ENCODE measurements around the gene ABT1. TPM values are rescaled to one million over a fixed set of nuclear protein-coding genes. Genes with fewer than 3 reads are reported as not detected.
A peak's percentile ranks its signal among the peaks of the same experiment; 100 is the strongest.

The ABT1 gene
- total RNA-seq, 1 donor from 2014 or later, result 25.5 TPM

- no peak for TF ChIP-seq CTCF (IDR thresholded peaks at IDR 0.05; ENCODE audit: unreplicated experiment)
- Mint-ChIP-seq H3K4me1 (ENCODE audit: low read depth) (peaks cover 2% of the 10 kb centered on the region), H3K27me3 (peaks cover 4% of the 10 kb centered on the region), H3K4me3 (ENCODE audit: low read depth) (peak overlapping the region; percentile 79), H3K9me3 (ENCODE audit: low read depth) (no peaks in the 10 kb centered on the region), H3K36me3 (ENCODE audit: insufficient read depth) (no peaks in the 10 kb centered on the region), H3K27ac (peak overlapping the region; percentile 99)
- no peak for DNase-seq (ENCODE audit: low spot score, unreplicated experiment)
Measured at GRCh38 chr6:26569433-26569764, 27.4 kb upstream of the ABT1 start.

- TF ChIP-seq CTCF (IDR thresholded peaks at IDR 0.05; ENCODE audit: unreplicated experiment), result no peak
- H3K4me3 Mint-ChIP-seq (ENCODE audit: low read depth), result no peak overlapping the region
- no peak overlapping the region for H3K27ac Mint-ChIP-seq
- no peak for DNase-seq (ENCODE audit: low spot score, unreplicated experiment)
- H3K36me3 Mint-ChIP-seq (ENCODE audit: insufficient read depth), result no peaks in the 10 kb centered on the region
- no peaks in the 10 kb centered on the region for H3K9me3 Mint-ChIP-seq (ENCODE audit: low read depth)
- peaks cover 5% of the 10 kb centered on the region for H3K27me3 Mint-ChIP-seq
- H3K4me1 Mint-ChIP-seq (ENCODE audit: low read depth), result peaks cover 2% of the 10 kb centered on the region
Measured at GRCh38 chr6:26570027-26570809, 26.5 kb upstream of the ABT1 start.

GRCh38 chr6:26571592-26572296 is 25.0 kb upstream of the ABT1 start:
- peaks cover 4% of the 10 kb centered on the region for H3K4me1 Mint-ChIP-seq (ENCODE audit: low read depth)
- H3K36me3 Mint-ChIP-seq (ENCODE audit: insufficient read depth), result no peaks in the 10 kb centered on the region
- no peaks in the 10 kb centered on the region for H3K9me3 Mint-ChIP-seq (ENCODE audit: low read depth)
- H3K27ac Mint-ChIP-seq, result peak overlapping the region; percentile 96
- no peak for DNase-seq (ENCODE audit: low spot score, unreplicated experiment)
- peak overlapping the region; percentile 86 for H3K4me3 Mint-ChIP-seq (ENCODE audit: low read depth)
- TF ChIP-seq CTCF (IDR thresholded peaks at IDR 0.05; ENCODE audit: unreplicated experiment), result no peak
- peaks cover 20% of the 10 kb centered on the region for H3K27me3 Mint-ChIP-seq

GRCh38 chr6:26575494-26575939 is 21.2 kb upstream of the ABT1 start:
- Mint-ChIP-seq H3K4me3 (ENCODE audit: low read depth) (no peak overlapping the region), H3K9me3 (ENCODE audit: low read depth) (peaks cover 13% of the 10 kb centered on the region), H3K36me3 (ENCODE audit: insufficient read depth) (no peaks in the 10 kb centered on the region), H3K27me3 (peaks cover 42% of the 10 kb centered on the region), H3K4me1 (ENCODE audit: low read depth) (peaks cover 7% of the 10 kb centered on the region), H3K27ac (no peak overlapping the region)
- no peak for TF ChIP-seq CTCF (IDR thresholded peaks at IDR 0.05; ENCODE audit: unreplicated experiment)
- no peak for DNase-seq (ENCODE audit: low spot score, unreplicated experiment)

- H3K27me3 Mint-ChIP-seq, result peaks cover 45% of the 10 kb centered on the region
- peak overlapping the region; percentile 80 for H3K27ac Mint-ChIP-seq
- peaks cover 13% of the 10 kb centered on the region for H3K9me3 Mint-ChIP-seq (ENCODE audit: low read depth)
- no peaks in the 10 kb centered on the region for H3K36me3 Mint-ChIP-seq (ENCODE audit: insufficient read depth)
- TF ChIP-seq CTCF (IDR thresholded peaks at IDR 0.05; ENCODE audit: unreplicated experiment), result no peak
- peaks cover 7% of the 10 kb centered on the region for H3K4me1 Mint-ChIP-seq (ENCODE audit: low read depth)
- H3K4me3 Mint-ChIP-seq (ENCODE audit: low read depth), result no peak overlapping the region
- DNase-seq (ENCODE audit: low spot score, unreplicated experiment), result no peak
Measured at GRCh38 chr6:26576407-26576843, 20.3 kb upstream of the ABT1 start.
